ENCODE measurements around the gene LHX2. TPM values are rescaled to one million over a fixed set of nuclear protein-coding genes. Genes with fewer than 3 reads are reported as not detected.

Gene LHX2
- total RNA-seq, 4 donors from 2014 or later: 0.22 TPM; not detected in 3

DNA sequence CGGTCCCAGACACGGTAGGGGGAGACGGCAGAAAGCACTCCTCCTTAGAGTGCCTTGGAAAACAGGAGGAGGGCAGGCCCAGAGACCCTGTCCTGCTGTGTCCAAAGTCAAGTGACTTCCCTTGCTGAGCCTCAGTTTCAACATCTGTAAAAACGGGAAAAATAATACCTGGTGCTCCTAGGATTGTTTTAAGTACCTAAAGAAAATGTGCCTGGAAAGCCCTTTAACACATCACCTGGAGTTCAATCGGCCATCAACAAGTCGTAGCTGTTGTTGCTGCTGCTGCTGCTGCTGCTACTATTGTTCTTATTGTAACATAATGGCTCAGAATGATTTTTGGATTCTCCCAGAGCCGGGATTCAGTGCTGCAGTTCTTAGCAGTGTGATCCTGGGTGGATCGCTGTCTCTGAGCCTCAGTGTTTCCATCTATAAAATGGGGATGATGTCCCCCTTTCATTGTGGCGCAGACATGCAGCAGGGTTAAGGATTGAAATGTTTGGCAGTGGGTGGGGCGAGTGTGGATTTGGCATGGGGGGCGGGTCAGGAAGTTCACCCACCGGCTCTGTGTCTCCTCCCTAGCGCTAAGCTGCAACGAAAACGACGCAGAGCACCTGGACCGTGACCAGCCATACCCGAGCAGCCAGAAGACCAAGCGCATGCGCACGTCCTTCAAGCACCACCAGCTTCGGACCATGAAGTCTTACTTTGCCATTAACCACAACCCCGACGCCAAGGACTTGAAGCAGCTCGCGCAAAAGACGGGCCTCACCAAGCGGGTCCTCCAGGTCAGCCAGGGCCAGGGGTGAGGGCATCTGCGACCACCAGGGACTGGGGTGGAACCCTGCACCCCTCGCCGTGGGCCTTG, 9.2 kb downstream of the LHX2 start:
- no peak overlapping the region for H3K4me3 ChIP-seq
- 9 to 16% methylated on average over 10 to 30 of the region's 31 CpGs for WGBS, 2 donors
- H3K27me3 ChIP-seq: peaks cover 47 to 100% (median 65%) of the 10 kb centered on the region in 4 donors
- TF ChIP-seq, protein P1, sequence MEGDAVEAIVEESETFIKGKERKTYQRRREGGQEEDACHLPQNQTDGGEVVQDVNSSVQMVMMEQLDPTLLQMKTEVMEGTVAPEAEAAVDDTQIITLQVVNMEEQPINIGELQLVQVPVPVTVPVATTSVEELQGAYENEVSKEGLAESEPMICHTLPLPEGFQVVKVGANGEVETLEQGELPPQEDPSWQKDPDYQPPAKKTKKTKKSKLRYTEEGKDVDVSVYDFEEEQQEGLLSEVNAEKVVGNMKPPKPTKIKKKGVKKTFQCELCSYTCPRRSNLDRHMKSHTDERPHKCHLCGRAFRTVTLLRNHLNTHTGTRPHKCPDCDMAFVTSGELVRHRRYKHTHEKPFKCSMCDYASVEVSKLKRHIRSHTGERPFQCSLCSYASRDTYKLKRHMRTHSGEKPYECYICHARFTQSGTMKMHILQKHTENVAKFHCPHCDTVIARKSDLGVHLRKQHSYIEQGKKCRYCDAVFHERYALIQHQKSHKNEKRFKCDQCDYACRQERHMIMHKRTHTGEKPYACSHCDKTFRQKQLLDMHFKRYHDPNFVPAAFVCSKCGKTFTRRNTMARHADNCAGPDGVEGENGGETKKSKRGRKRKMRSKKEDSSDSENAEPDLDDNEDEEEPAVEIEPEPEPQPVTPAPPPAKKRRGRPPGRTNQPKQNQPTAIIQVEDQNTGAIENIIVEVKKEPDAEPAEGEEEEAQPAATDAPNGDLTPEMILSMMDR (IDR thresholded peaks at IDR 0.05): no peak
- no peak for TF ChIP-seq POLR2A (IDR thresholded peaks at IDR 0.05)
- no peaks in the 10 kb centered on the region for H3K36me3 ChIP-seq
- H3K9me3 ChIP-seq: no peaks in the 10 kb centered on the region
- no peak for DNase-seq
- peaks cover 15 to 51% (median 23%) of the 10 kb centered on the region in 3 donors for H3K4me1 ChIP-seq
- intact Hi-C loops (cut with DNase I): no loop called here
- no peak overlapping the region for H3K27ac ChIP-seq

DNA sequence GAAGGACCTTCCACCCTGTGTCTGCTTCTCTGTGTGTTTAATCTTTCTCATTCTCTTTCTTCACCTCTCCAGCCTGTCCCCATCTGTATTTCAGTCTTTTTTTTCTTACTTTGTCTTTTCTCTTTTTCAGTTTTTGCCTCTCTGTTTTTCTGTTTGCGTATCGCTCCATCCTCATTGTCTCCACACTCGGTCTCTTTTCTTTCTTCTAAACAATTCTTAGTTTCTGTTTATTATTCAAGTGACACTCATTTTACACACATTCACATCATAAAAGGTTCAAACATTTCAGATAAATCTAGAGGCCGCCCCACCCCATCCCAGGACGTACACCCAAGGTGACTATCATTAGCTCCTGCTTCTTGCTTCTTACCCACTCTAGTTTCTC, 9.8 kb downstream of the LHX2 start:
- Histone ChIP-seq H3K4me3 (no peak overlapping the region), H3K9me3 (no peaks in the 10 kb centered on the region), H3K4me1 (peaks cover 11 to 45% (median 20%) of the 10 kb centered on the region in 3 donors), H3K36me3 (no peaks in the 10 kb centered on the region), H3K27ac (no peak overlapping the region), H3K27me3 (peaks cover 42 to 100% (median 59%) of the 10 kb centered on the region in 4 donors)
- intact Hi-C loops (cut with DNase I): no loop called here
- no peak for DNase-seq
- no peak for TF ChIP-seq POLR2A (IDR thresholded peaks at IDR 0.05)
- TF ChIP-seq, protein P1 (IDR thresholded peaks at IDR 0.05): no peak
- 28 to 32% methylated on average over 5 of the region's 5 CpGs for WGBS, 2 donors

DNA sequence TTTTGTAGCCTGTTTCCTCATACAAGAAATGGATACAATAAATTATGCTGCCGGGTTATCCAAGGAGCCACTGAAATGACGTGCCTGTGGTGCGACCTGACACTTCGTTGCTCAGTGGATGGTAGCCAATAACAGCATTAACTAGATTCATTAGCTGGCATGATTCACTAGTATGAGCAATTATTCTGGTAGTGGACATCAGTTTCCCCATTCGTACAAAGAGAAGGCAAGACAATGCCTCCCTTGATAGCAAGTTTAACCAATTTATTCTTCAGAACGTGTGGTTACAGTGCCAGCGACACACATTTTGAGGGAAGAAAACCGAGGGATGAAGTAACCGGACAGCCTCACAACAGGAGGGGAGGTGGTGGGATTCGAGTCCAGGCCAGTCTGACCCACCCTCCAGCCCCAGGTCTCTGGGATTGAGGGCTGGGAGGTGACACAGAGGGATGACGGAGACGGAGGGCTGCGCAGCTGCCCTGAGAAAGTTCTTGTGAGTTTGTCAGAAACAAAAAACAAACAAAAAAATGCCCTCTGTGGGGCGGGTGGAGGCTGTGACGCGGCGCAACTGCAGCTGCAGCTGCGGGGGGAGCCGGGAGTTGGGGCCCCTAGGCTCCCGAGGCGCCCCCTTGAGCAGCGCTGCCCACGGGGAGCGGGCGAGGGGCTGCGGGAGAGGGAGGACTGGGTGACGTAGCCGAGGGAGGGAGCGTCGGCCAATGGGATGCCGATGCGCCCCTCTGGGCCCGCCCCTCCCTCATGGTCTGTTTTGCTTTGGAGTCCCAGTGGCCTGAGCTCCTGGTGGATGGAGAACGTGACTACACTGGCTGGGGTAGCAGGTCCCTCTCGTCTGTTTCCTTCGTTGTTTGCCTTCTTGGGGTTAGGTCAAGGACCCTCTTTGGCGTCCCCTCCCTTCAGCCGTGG, 10.9 kb downstream of the LHX2 start:
- no peak overlapping the region for H3K4me3 ChIP-seq
- 7 to 17% methylated on average over 18 to 38 of the region's 38 CpGs for WGBS, 2 donors
- intact Hi-C loops (cut with DNase I): no loop called here
- no peak for DNase-seq
- H3K4me1 ChIP-seq: peaks cover 9 to 34% (median 11%) of the 10 kb centered on the region in 3 donors
- no peak for TF ChIP-seq POLR2A (IDR thresholded peaks at IDR 0.05)
- TF ChIP-seq, protein P1 (IDR thresholded peaks at IDR 0.05): no peak
- H3K36me3 ChIP-seq: no peaks in the 10 kb centered on the region
- H3K27ac ChIP-seq: no peak overlapping the region
- H3K9me3 ChIP-seq: no peaks in the 10 kb centered on the region
- peaks cover 31 to 95% (median 48%) of the 10 kb centered on the region in 4 donors for H3K27me3 ChIP-seq

DNA sequence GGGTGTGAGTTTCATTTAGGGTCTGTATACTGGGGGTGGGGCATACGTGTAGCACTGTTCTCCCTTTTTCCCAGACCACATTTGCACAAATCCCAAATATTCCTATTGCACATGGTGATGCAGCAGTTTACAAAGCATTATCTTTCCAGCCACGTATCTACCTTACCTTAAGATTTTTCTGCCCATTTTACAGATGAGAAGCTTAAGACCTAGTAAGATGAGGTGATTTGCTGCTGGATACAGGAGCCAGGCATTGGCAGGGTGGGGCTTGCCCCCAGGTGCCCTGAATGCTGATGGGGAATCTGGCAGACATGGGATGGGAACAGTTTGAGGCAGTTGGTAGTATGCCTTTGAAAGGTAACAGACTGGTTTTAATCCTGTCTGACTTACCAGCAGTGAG, 12.5 kb downstream of the LHX2 start:
- DNase-seq: no peak
- 62 to 71% methylated on average over 2 of the region's 2 CpGs for WGBS, 2 donors
- no peaks in the 10 kb centered on the region for H3K36me3 ChIP-seq
- peaks cover 0 to 19% (median 4%) of the 10 kb centered on the region in 3 donors for H3K4me1 ChIP-seq
- H3K4me3 ChIP-seq: no peak overlapping the region
- intact Hi-C loops (cut with DNase I): no loop called here
- TF ChIP-seq POLR2A (IDR thresholded peaks at IDR 0.05): no peak
- TF ChIP-seq, protein P1 (IDR thresholded peaks at IDR 0.05): no peak
- H3K27me3 ChIP-seq: peaks cover 19 to 95% (median 35%) of the 10 kb centered on the region in 4 donors
- H3K27ac ChIP-seq: no peak overlapping the region
- no peaks in the 10 kb centered on the region for H3K9me3 ChIP-seq

Data from esophagus squamous epithelium (tissue), 5 donors.